GM12878 (cell line): ENCODE measurements around the gene CELSR2. TPM values are rescaled to one million over a fixed set of nuclear protein-coding genes. Genes with fewer than 3 reads are reported as not detected.

ENCODE experiments used
- ATAC-seq: fragments of 200-7000 bp; cut with Tn5 transposase; 3 replicates; pipeline ENCODE4 v1.9.1; 2020; ENCODE audit warnings: mild to moderate bottlenecking, moderate library complexity
- BruUV-seq: library from RNA; stranded (reverse); fragments of 400-500 nt; replicated peaks from 2 replicates; lab custom pipeline; 2021; lab: Mats Ljungman, UMichigan
- CTCF ChIA-PET: fragments of 300-600 bp; sonication (Branson Sonifier 250); formaldehyde crosslinking; extraction: SDS; loops from one replicate; lab custom pipeline; 2021; ENCODE audit warnings: inconsistent platforms; lab: Yijun Ruan, JAX
- POLR2A ChIA-PET: fragments of 350-600 bp; formaldehyde crosslinking; extraction: SDS; loops from one replicate; lab custom pipeline; 2021; ENCODE audit warnings: inconsistent platforms; lab: Charles Lee
- RAD21 ChIA-PET: fragments of 300-600 bp; sonication (Branson Sonifier 250); formaldehyde crosslinking; loops from one replicate; lab custom pipeline; 2023; ENCODE audit warnings: antibody characterized with exemption; ENCODE audit not compliant: unreplicated experiment; lab: Charles Lee
- SMC1A ChIA-PET: fragments of 300-600 bp; sonication (Branson Sonifier 250); formaldehyde crosslinking; loops from one replicate; lab custom pipeline; 2023; ENCODE audit not compliant: unreplicated experiment, uncharacterized antibody; lab: Charles Lee
- DNase-seq: peaks from one replicate; pipeline ENCODE4 v3.0.0-alpha.2; 2011; ENCODE audit warnings: low read depth, low spot score
- FAIRE-seq: peaks from 3 replicates; lab custom pipeline; 2011; peaks lifted over from hg19 to GRCh38; lab: Jason Lieb, UNC
- H2AFZ ChIP-seq: 2 replicates; pipeline ENCODE4 v1.6.0; 2011; ENCODE audit warnings: low read depth, low read length, control low read depth; ENCODE audit not compliant: control insufficient read depth
- H3K27ac ChIP-seq: 2 replicates; pipeline ENCODE4 v1.5.1; 2011; ENCODE audit warnings: control low read depth; ENCODE audit not compliant: control insufficient read depth, insufficient read depth
- H3K27me3 ChIP-seq, 2 experiments: replicated peaks in 1 of 2; 2 replicates each; pipeline versions ENCODE4 v1.6.0 to v1.6.1; 2011; ENCODE audit warnings: low read length in 1 of 2; ENCODE audit not compliant: control insufficient read depth in 2 of 2, insufficient read depth in 2 of 2
- H3K36me3 ChIP-seq, 2 experiments: 2 replicates each; pipeline ENCODE4 v1.5.1; 2011; ENCODE audit warnings: low read length in 1 of 2; ENCODE audit not compliant: control insufficient read depth in 2 of 2, insufficient read depth in 2 of 2
- H3K4me1 ChIP-seq: 2 replicates; pipeline ENCODE4 v1.6.1; 2011; ENCODE audit warnings: mild to moderate bottlenecking, low read length, moderate library complexity, mixed read lengths; ENCODE audit not compliant: control insufficient read depth, insufficient read depth
- H3K4me2 ChIP-seq: 2 replicates; pipeline ENCODE4 v1.6.0; 2011; ENCODE audit warnings: control low read depth; ENCODE audit not compliant: control insufficient read depth, insufficient read depth
- H3K4me3 ChIP-seq: fragments of 200-600 bp; sonication (generic); 2 replicates; pipeline ENCODE4 v1.5.1; 2016
- H3K79me2 ChIP-seq: 2 replicates; pipeline ENCODE4 v1.6.0; 2011; ENCODE audit warnings: low read length; ENCODE audit not compliant: control insufficient read depth, insufficient read depth
- H3K9ac ChIP-seq: 2 replicates; pipeline ENCODE4 v1.8.0; 2011; ENCODE audit warnings: low read length, control low read depth, mixed read lengths; ENCODE audit not compliant: control insufficient read depth, insufficient read depth
- H3K9me3 ChIP-seq: replicated peaks from 3 replicates; pipeline ENCODE4 v1.5.1; 2011; ENCODE audit warnings: mild to moderate bottlenecking, low read length; ENCODE audit not compliant: control insufficient read depth, insufficient read depth
- H4K20me1 ChIP-seq: 2 replicates; pipeline ENCODE4 v1.6.0; 2011; ENCODE audit not compliant: control insufficient read depth, insufficient read depth
- CBFB ChIP-seq: IDR thresholded peaks from 2 replicates; pipeline ENCODE4 v1.6.1; 2016; ENCODE audit warnings: antibody characterized with exemption, low read depth
- HCFC1 ChIP-seq: fragments of 150-350 bp; IDR thresholded peaks from 2 replicates; pipeline ENCODE4 v1.6.1; 2014; ENCODE audit warnings: low read length
- MXI1 ChIP-seq: fragments of 150-350 bp; IDR thresholded peaks from 2 replicates; pipeline ENCODE4 v1.6.1; 2011; ENCODE audit warnings: low read depth, mild to moderate bottlenecking, inconsistent platforms, low read length, improper control_type of control experiment
- SIX5 ChIP-seq: IDR thresholded peaks from 2 replicates; pipeline ENCODE4 v1.6.1; 2011; ENCODE audit warnings: mild to moderate bottlenecking, low read depth, low read length, moderate library complexity; ENCODE audit not compliant: severe bottlenecking
- SPI1 ChIP-seq: IDR thresholded peaks from 2 replicates; pipeline ENCODE4 v1.6.1; 2011; ENCODE audit warnings: low read depth, mild to moderate bottlenecking, low read length, moderate library complexity, borderline replicate concordance; ENCODE audit not compliant: insufficient read depth
- SREBF2 ChIP-seq: IDR thresholded peaks from 2 replicates; pipeline ENCODE4 v1.6.1; 2012; ENCODE audit warnings: mild to moderate bottlenecking, low read length
- WGBS: methylation state at CpG from one replicate; pipeline ENCODE4 v1.1.6; 2016; ENCODE audit warnings: low lambda C conversion rate; ENCODE audit not compliant: insufficient replicate concordance, insufficient coverage; ENCODE audit errors: missing lambda C conversion rate; 5-methylcytosine and 5-hydroxymethylcytosine counted together
- in situ Hi-C: fragments of 300-500 bp; cut with MboI; formaldehyde crosslinking; loops from 9 replicates; pipeline ENCODE4 v1.14.3; 2018; ENCODE audit warnings: mixed read lengths
- intact Hi-C: fragments of 100-400 bp; cut with micrococcal nuclease; formaldehyde crosslinking; loops from one replicate; pipeline ENCODE4 v1.14.2; 2022; ENCODE audit not compliant: unreplicated experiment
- polyA plus RNA-seq, 11 experiments: library from polyadenylated mRNA; depleted of rRNA in 4 of 11; unstranded in 6 of 11; stranded (reverse) in 5 of 11; fragments of >200 nt; fragmentation: Nextera tagmentation in 4 of 11; fragmentation: Illumina TruSeq in 1 of 11; extraction: Ambion mirVana in 4 of 11; extraction: Trizol in 1 of 11; gene quantifications; 1 replicate in 1 of 11; 2 replicates in 10 of 11; pipeline versions ENCODE4 v1.2.1 to v1.2.3, GENCODE V29; 2011 to 2016; ENCODE audit warnings: inconsistent platforms in 2 of 11, missing spikeins in 2 of 11, low read depth in 1 of 11
- total RNA-seq, 4 experiments: library from RNA; depleted of rRNA in 3 of 4; stranded (reverse); fragments of >200 nt in 3 of 4; fragmentation: Illumina TruSeq in 1 of 4; extraction: Trizol in 1 of 4; gene quantifications; 2 replicates each; pipeline versions ENCODE4 v1.2.1 to v1.2.3, GENCODE V29; 2013 to 2021
- TF ChIP-seq, protein P1 (sequence below): IDR thresholded peaks from 2 replicates; pipeline ENCODE4 v1.6.1; 2012; ENCODE audit warnings: low read depth, low read length, improper control_type of control experiment

CELSR2 gene
- total and polyA plus RNA-seq, 10 of the 15 experiments (the other 5 are each of a cell fraction or from before 2014, with no cell fraction given): under 0.01 to 0.15 (median 0.04) TPM; not detected in 2

- ChIA-PET SMC1A (no interaction called here), RAD21 (no interaction called here), POLR2A (no interaction called here), CTCF (interaction anchor here (5.3 kb wide), 1 partner anchor 255 kb away, joined by 122 read pairs; no protein-coding TSS in a partner anchor)
- H3K9ac ChIP-seq: no peak overlapping the region
- peaks cover 0 to 1% of the 10 kb centered on the region in 2 experiments; a peak in 1 of 4 replicates for H3K27me3 ChIP-seq
- BruUV-seq: no TSS peak
- DNase-seq (no peak), FAIRE-seq (no peak), ATAC-seq (peak; percentile 43)
- H3K4me1 ChIP-seq: no peaks in the 10 kb centered on the region
- no peak overlapping the region for H3K4me2 ChIP-seq
- intact Hi-C loops: no loop called here
- H3K36me3 ChIP-seq: no peaks in the 10 kb centered on the region
- no peak overlapping the region for H3K27ac ChIP-seq
- no peaks in the 10 kb centered on the region for H3K79me2 ChIP-seq
- no peaks in the 10 kb centered on the region for H3K9me3 ChIP-seq
- no peaks in the 10 kb centered on the region for H4K20me1 ChIP-seq
- WGBS: 30% methylated on average over 24 of the region's 24 CpGs
- TF ChIP-seq CBFB (no peak), SPI1 (peak; percentile 40; the same call in 1 of the 2 replicates)
- H2AFZ ChIP-seq: no peak overlapping the region
- in situ Hi-C loops: no loop called here
- no peak overlapping the region for H3K4me3 ChIP-seq
These were observed 25.5 kb downstream of the CELSR2 start for GRCh38 chr1:109274533-109275476.

DNA sequence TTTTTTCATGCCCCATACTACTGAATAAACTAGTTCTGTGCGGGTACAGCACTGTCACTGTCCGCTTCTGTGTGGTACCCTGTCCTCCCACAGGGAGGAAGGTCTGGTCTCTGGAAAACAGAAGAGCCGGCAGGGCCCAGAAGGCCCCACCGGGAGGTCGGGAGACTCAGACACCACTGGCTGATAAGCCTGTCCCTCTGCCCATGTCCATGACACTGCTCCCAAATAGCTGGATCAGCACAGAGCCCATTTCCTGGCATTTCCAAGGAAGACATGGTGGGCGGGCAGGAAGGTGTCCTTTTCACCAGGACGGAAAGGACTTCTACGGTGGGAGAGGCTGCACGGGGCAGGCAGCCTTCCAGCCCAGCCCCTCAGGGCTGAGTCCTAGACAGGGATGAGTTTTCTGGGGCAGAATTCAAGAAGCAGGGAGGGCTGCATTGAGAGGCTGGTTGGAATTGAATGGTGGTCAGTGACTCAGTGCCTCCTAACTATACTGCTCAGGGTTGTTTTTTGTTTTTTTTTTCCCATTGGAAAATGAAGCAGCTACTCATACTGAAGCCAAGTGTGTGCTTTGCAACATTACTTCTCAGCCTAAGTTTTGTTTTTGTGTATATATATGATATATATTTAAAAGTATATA, 26.5 kb downstream of the CELSR2 start:
- no peaks in the 10 kb centered on the region for H4K20me1 ChIP-seq
- H3K27me3 ChIP-seq: peaks cover 0 to 1% of the 10 kb centered on the region in 2 experiments; a peak in 1 of 4 replicates
- no peaks in the 10 kb centered on the region for H3K9me3 ChIP-seq
- no peak overlapping the region for H2AFZ ChIP-seq
- DNase-seq: no peak
- SMC1A ChIA-PET: interaction anchor here (1.6 to 5.1 kb wide), 2 partner anchors 122 to 136 kb away, joined by 4 to 113 read pairs; partner anchors contain the start of gene SORT1
- TF ChIP-seq MXI1: no peak
- TF ChIP-seq SIX5: no peak
- TF ChIP-seq, protein P1, sequence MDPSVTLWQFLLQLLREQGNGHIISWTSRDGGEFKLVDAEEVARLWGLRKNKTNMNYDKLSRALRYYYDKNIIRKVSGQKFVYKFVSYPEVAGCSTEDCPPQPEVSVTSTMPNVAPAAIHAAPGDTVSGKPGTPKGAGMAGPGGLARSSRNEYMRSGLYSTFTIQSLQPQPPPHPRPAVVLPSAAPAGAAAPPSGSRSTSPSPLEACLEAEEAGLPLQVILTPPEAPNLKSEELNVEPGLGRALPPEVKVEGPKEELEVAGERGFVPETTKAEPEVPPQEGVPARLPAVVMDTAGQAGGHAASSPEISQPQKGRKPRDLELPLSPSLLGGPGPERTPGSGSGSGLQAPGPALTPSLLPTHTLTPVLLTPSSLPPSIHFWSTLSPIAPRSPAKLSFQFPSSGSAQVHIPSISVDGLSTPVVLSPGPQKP: no peak
- TF ChIP-seq HCFC1: no peak
- TF ChIP-seq SREBF2: no peak
- TF ChIP-seq, all 136 proteins: peak for 0
- Histone ChIP-seq H3K36me3 (no peaks in the 10 kb centered on the region), H3K27ac (no peak overlapping the region), H3K79me2 (no peaks in the 10 kb centered on the region), H3K4me1 (no peaks in the 10 kb centered on the region), H3K4me2 (no peak overlapping the region), H3K4me3 (no peak overlapping the region), H3K9ac (no peak overlapping the region)
- FAIRE-seq (no peak), ATAC-seq (no peak)
- intact Hi-C loops (no loop called here), in situ Hi-C loops (no loop called here)
- ChIA-PET POLR2A (no interaction called here), CTCF (interaction anchor here (0.8 to 5.3 kb wide), 6 partner anchors 76 to 259 kb away, joined by 3 to 241 read pairs (median 6); partner anchors contain the start of gene SORT1), RAD21 (interaction anchor here (0.8 to 5.1 kb wide), 5 partner anchors 9 to 257 kb away, joined by 3 to 87 read pairs (median 4); partner anchors contain the start of gene SORT1)
- 50% methylated on average over 9 of the region's 9 CpGs for WGBS
- BruUV-seq: no TSS peak
